ENCODE data around the gene LHFPL3. TPM values are rescaled to one million over a fixed set of nuclear protein-coding genes. Genes with fewer than 3 reads are reported as not detected.

Gene LHFPL3
- total RNA-seq, 1 experiment from 2014 or later: 0.83 TPM

- POLR2A ChIA-PET: no interaction called here
- Mint-ChIP-seq H3K4me1 (no peaks in the 10 kb centered on the region), H3K4me3 (no peak overlapping the region), H3K36me3 (no peaks in the 10 kb centered on the region), H3K27ac (no peak overlapping the region), H3K27me3 (ENCODE audit: low read depth) (no peaks in the 10 kb centered on the region), H3K9me3 (peaks cover 10% of the 10 kb centered on the region)
- no peak for TF ChIP-seq NFATC4 (CRISPR knock-in tag; IDR thresholded peaks at IDR 0.05)
- no peak for TF ChIP-seq HMGXB4 (CRISPR knock-in tag; IDR thresholded peaks at IDR 0.05)
- no peak for TF ChIP-seq ZNF532 (CRISPR knock-in tag; IDR thresholded peaks at IDR 0.05; ENCODE audit: borderline replicate concordance)
- TF ChIP-seq FOXJ3 (CRISPR knock-in tag; IDR thresholded peaks at IDR 0.05; ENCODE audit: borderline replicate concordance): no peak
- no peak for TF ChIP-seq ZNF263 (CRISPR knock-in tag; IDR thresholded peaks at IDR 0.05; ENCODE audit: low read depth)
- TF ChIP-seq ZBTB43 (CRISPR knock-in tag; IDR thresholded peaks at IDR 0.05): no peak
- no peak for TF ChIP-seq MYBL2 (CRISPR knock-in tag; IDR thresholded peaks at IDR 0.05)
- no peak for TF ChIP-seq NR3C1 (CRISPR knock-in tag; conservative IDR thresholded peaks at IDR 0.05; ENCODE audit: low read depth)
- TF ChIP-seq MAX (CRISPR knock-in tag; IDR thresholded peaks at IDR 0.05): no peak
- no peak for TF ChIP-seq SOX15 (CRISPR knock-in tag; IDR thresholded peaks at IDR 0.05)
- TF ChIP-seq ATF6 (CRISPR knock-in tag; IDR thresholded peaks at IDR 0.05): no peak
- TF ChIP-seq ETV6 (CRISPR knock-in tag; IDR thresholded peaks at IDR 0.05): no peak
- ATAC-seq: no peak
- no peak for DNase-seq (ENCODE audit: low spot score)
- CTCF ChIA-PET: no interaction called here
Observed at GRCh38 chr7:104288137-104288536, 40.3 kb upstream of the LHFPL3 start.

- CTCF ChIA-PET: interaction anchor here (0.6 kb wide), 1 partner anchor 27 kb away, joined by 3 read pairs; no protein-coding TSS in a partner anchor
- H3K9me3 Mint-ChIP-seq: peaks cover 7% of the 10 kb centered on the region
Observed at GRCh38 chr7:104294291-104294690, 34.1 kb upstream of the LHFPL3 start.

More at GRCh38 chr7:104294291-104294690, 34.1 kb upstream of the LHFPL3 start:
- H3K4me1 Mint-ChIP-seq: peaks cover 5% of the 10 kb centered on the region
- TF ChIP-seq KAT7 (CRISPR knock-in tag; IDR thresholded peaks at IDR 0.05; ENCODE audit: borderline replicate concordance) (no peak), NFATC4 (CRISPR knock-in tag; IDR thresholded peaks at IDR 0.05) (no peak), TEAD1 (CRISPR knock-in tag; IDR thresholded peaks at IDR 0.05) (no peak), NR2C2 (CRISPR knock-in tag; IDR thresholded peaks at IDR 0.05) (no peak), TP53 (CRISPR knock-in tag; IDR thresholded peaks at IDR 0.05) (no peak), ZNF416 (CRISPR knock-in tag; IDR thresholded peaks at IDR 0.05) (no peak), JAZF1 (CRISPR knock-in tag; IDR thresholded peaks at IDR 0.05) (no peak), ZNF138 (CRISPR knock-in tag; conservative IDR thresholded peaks at IDR 0.05) (no peak), ZBTB21 (CRISPR knock-in tag; IDR thresholded peaks at IDR 0.05; ENCODE audit: borderline replicate concordance) (no peak), ATF6 (CRISPR knock-in tag; IDR thresholded peaks at IDR 0.05) (no peak), FOXP1 (CRISPR knock-in tag; IDR thresholded peaks at IDR 0.05; ENCODE audit: borderline replicate concordance) (no peak), GABPB1 (CRISPR knock-in tag; IDR thresholded peaks at IDR 0.05) (no peak)
- POLR2A ChIA-PET: no interaction called here
- H3K4me3 Mint-ChIP-seq: no peak overlapping the region
- peaks cover 2% of the 10 kb centered on the region; the same call in 1 of the 2 replicates for H3K27me3 Mint-ChIP-seq (ENCODE audit: low read depth)
- no peak for DNase-seq (ENCODE audit: low spot score)
- no peak overlapping the region for H3K27ac Mint-ChIP-seq
- no peak for ATAC-seq
- no peaks in the 10 kb centered on the region for H3K36me3 Mint-ChIP-seq

All from WTC11 (cell line).